ENCODE measurements around the gene PTGES.
A peak's percentile ranks its signal among the peaks of the same experiment; 100 is the strongest.

PTGES gene

GRCh38 chr9:129740666-129741464, 12.0 kb downstream of the PTGES start:
- DNase-seq, result no peak

GRCh38 chr9:129740174-129740573, 12.7 kb downstream of the PTGES start:
- DNase-seq, result no peak

- DNase-seq, result no peak
Measured at GRCh38 chr9:129739432-129739831, 13.4 kb downstream of the PTGES start.

- DNase-seq, result peak; percentile 26
Measured at GRCh38 chr9:129737479-129738274, 15.2 kb downstream of the PTGES start.

GRCh38 chr9:129736334-129736733, 16.5 kb downstream of the PTGES start:
- no peak for DNase-seq

GRCh38 chr9:129735546-129735945, 17.3 kb downstream of the PTGES start:
- DNase-seq, result no peak

GRCh38 chr9:129733632-129733953, 19.2 kb downstream of the PTGES start:
- no peak for DNase-seq

- DNase-seq, result no peak
Measured at GRCh38 chr9:129732946-129733631, 19.8 kb downstream of the PTGES start.

- DNase-seq, result no peak
Measured at GRCh38 chr9:129732100-129732499, 20.7 kb downstream of the PTGES start.

GRCh38 chr9:129731477-129732085, 21.3 kb downstream of the PTGES start:
- no peak for DNase-seq

GRCh38 chr9:129728744-129729143, 24.1 kb downstream of the PTGES start:
- DNase-seq, result no peak

GRCh38 chr9:129726322-129727160, 26.3 kb downstream of the PTGES start:
- peak; percentile 55 for DNase-seq

GRCh38 chr9:129725795-129726251, 27.0 kb downstream of the PTGES start:
- no peak for DNase-seq

GRCh38 chr9:129724456-129725190, 28.2 kb downstream of the PTGES start:
- DNase-seq, result no peak

- DNase-seq, result no peak
Measured at GRCh38 chr9:129722913-129723312, 29.9 kb downstream of the PTGES start.

GRCh38 chr9:129720865-129721545, 31.8 kb downstream of the PTGES start:
- no peak for DNase-seq

GRCh38 chr9:129720181-129720864, 32.5 kb downstream of the PTGES start:
- no peak for DNase-seq

- no peak for DNase-seq
Measured at GRCh38 chr9:129719135-129719534, 33.7 kb downstream of the PTGES start.

- no peak for DNase-seq
Measured at GRCh38 chr9:129718647-129719046, 34.2 kb downstream of the PTGES start.

- DNase-seq, result no peak
Measured at GRCh38 chr9:129717991-129718390, 34.9 kb downstream of the PTGES start.
